Epithelial cell of proximal tubule (primary cell): ENCODE results near the gene RLIM. TPM values are rescaled to one million over a fixed set of nuclear protein-coding genes. Genes with fewer than 3 reads are reported as not detected.
A peak's percentile ranks its signal among the peaks of the same experiment; 100 is the strongest.

Source experiments
- DNase-seq: peaks from one replicate; pipeline ENCODE4 v3.0.0-alpha.2; 2011; ENCODE audit warnings: low read depth
- H3K4me3 ChIP-seq: 2 replicates; pipeline ENCODE4 v1.5.1; 2011; ENCODE audit warnings: low read depth, mild to moderate bottlenecking, low read length
- total RNA-seq: library from RNA; depleted of rRNA; stranded (reverse); fragments of >200 nt; gene quantifications from 2 replicates; pipeline ENCODE4 v1.2.3, GENCODE V29; 2015
- TF ChIP-seq, protein P1 (sequence below): conservative IDR thresholded peaks from 2 replicates; pipeline ENCODE4 v1.5.1; 2012; ENCODE audit warnings: low read depth, mild to moderate bottlenecking, low read length

RLIM gene
- total RNA-seq, 1 donor from 2014 or later: 19.3 TPM

DNA sequence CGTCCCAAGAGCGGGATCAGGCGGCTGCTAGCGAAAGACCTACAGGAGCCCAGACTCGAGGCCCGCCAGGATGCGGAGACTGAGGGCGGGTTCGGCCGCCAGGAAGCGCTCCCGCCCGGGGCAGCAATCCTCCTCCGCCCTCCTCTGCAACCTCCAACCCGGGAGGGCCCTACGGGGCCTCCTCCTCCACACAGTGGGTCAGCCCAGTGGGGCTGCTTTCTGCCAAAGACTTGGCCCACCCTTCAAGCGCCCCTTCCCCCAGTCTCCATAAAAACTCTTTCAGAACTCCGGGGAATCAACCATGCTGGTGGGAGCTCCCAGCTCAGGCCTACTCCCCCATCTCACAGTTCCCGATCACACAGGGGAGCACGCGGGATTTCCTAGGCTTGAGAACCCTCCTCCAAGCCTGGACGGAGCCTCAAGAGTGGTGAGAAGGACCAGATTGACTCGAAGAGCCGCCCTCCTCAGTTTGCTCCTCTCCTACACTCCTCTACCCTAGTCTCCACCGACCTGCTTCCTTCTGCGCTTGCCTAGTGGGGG is 77.5 kb downstream of the RLIM start:
- H3K4me3 ChIP-seq: peak overlapping the region; percentile 57
- TF ChIP-seq, protein P1, sequence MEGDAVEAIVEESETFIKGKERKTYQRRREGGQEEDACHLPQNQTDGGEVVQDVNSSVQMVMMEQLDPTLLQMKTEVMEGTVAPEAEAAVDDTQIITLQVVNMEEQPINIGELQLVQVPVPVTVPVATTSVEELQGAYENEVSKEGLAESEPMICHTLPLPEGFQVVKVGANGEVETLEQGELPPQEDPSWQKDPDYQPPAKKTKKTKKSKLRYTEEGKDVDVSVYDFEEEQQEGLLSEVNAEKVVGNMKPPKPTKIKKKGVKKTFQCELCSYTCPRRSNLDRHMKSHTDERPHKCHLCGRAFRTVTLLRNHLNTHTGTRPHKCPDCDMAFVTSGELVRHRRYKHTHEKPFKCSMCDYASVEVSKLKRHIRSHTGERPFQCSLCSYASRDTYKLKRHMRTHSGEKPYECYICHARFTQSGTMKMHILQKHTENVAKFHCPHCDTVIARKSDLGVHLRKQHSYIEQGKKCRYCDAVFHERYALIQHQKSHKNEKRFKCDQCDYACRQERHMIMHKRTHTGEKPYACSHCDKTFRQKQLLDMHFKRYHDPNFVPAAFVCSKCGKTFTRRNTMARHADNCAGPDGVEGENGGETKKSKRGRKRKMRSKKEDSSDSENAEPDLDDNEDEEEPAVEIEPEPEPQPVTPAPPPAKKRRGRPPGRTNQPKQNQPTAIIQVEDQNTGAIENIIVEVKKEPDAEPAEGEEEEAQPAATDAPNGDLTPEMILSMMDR: no peak
- no peak for DNase-seq

DNA sequence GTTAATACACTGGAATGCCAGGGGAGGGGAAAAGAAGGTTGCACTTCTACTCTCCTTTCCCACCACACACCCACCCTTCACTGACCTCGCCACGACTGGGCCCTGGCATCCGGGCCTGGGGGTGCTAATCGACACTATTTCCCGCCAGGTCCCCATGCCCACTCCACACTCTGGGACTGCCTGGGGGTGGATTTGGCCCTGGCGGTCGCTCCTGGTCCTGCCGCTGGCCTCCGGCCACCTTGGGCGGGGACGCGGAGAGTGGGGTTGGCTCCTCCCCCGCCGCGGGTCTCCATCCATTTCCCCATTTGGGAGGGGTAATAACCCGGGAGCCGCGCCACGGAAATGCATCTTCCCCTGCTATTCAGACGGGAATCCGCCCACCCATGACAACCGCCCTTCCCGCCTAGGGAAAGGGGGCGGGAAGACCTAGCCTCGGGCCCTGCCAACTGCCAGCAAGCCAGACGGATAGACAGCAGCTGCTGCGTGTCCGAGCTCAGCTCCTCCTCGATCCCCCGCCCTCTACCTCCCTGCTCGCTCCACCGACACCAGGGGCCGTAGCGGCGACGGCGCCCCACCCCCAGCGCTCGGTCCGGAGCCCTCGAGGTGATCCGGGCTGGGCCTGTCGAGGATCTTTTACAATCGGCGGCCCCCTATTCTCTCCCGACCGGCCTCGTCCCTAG is 78.1 kb downstream of the RLIM start:
- DNase-seq: no peak
- H3K4me3 ChIP-seq: peak overlapping the region; percentile 57
- TF ChIP-seq, protein P1: peak; percentile 39

DNA sequence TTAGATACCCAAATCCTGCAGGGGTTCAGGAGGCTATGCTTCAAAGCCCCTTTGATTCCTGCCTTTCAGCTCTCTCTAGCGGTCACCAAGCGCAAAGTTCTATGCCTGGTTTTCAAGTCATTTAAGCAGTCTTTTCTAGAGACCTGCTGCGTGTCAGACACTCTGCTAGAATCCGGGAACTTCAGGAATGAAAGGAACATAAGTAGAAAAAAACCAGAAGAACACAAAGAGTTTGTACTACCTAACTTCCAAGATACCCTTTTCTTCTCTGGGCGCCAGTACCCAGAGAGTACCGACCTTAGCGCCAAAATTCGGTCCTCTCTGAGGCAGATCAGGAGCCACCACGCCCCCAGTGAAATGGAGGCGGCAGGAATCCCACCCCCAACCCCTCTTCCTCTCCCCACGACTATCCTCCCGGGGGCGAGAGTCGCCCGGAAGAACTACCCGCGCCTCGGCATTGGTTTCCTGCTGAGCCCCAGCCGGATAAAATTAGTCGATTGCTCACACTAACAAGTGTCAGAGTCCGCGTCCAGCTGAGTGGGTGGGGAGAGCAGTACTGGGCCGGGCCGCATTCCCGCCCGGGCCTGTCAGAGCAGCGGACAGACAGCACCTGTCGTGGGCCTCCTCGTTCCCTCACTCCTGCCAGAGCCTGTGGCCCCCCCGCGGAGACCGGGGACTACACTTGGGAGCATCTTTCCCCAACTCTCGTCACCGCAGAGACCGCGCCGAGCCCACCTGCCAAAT is 78.8 kb downstream of the RLIM start:
- H3K4me3 ChIP-seq: peak overlapping the region; percentile 57
- no peak for DNase-seq
- TF ChIP-seq, protein P1: peak; percentile 49

Other genes starting within 250 kb of the RLIM start
- gene SLC16A2, start 193.1 kb downstream of the RLIM start, total RNA-seq: 5.3 and 5.4 TPM in 2 replicates